GM19324 (cell line): Measurements from ENCODE around the gene PGS1.

Source experiments
- ATAC-seq: cut with Tn5 transposase; IDR thresholded peaks from one replicate; pipeline ENCODE4 v1.9.1; 2021; ENCODE audit warnings: mild to moderate bottlenecking, moderate library complexity; ENCODE audit not compliant: unreplicated experiment, low FRiP score

PGS1 gene

DNA sequence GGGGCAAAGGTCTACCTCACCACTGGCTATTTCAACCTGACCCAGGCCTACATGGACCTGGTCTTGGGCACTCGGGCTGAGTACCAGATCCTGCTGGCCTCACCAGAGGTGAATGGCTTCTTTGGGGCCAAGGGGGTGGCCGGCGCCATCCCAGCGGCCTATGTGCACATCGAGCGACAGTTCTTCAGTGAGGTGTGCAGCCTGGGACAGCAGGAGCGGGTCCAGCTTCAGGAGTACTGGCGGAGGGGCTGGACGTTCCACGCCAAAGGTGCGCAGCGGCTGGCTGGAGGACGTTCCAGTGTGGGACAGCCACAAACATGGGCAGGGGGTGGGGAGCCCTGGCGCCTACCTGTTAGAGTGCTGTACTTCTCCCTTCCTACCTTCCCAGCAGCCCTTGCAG, 25.4 kb downstream of the PGS1 start:
- no peak for ATAC-seq

DNA sequence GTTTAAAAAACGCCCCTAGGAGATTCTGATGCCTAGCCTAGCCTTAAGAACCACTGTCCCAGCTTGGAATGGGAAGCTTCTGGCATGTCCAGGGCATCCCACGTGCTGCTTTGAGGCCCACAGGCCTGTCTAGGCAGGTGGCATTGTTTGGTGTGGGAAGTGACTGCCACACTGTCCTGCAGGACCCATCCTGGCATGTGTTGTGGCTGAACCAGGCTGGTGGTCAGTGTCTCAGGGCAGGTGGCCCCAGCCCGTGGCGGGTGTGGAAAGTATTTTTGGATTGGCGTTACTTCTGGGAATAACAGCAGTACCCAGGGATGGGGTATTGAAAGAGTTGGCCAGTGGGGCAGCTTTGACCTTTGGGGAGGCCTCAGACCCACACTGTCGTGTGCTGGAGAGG, 27.9 kb downstream of the PGS1 start:
- ATAC-seq = no peak

DNA sequence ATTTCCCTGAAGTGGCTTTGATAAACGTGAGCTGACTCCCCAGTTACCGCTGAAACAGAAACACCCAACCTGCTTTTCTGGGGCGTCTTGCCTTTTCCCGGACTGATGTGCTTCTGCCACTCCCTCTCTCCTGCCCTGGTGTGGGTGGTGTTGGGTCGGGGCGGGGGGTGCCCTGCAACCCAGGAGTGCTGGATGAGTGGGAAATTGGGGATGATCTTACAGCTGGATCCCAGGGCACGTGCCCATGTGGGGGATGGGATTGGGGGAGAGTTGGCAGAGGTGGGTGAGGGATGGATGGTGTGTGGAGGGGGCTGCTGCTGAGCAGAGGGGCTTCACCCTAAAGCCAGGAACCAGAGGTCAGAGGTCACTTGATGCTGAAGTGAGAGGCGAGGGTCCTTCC, 28.5 kb downstream of the PGS1 start:
- no peak for ATAC-seq

- no peak for ATAC-seq
Observed at GRCh38 chr17:78407387-78408000, 29.0 kb downstream of the PGS1 start.

GRCh38 chr17:78408476-78409050, 30.1 kb downstream of the PGS1 start:
- no peak for ATAC-seq

GRCh38 chr17:78409191-78409928, 30.9 kb downstream of the PGS1 start:
- no peak for ATAC-seq

DNA sequence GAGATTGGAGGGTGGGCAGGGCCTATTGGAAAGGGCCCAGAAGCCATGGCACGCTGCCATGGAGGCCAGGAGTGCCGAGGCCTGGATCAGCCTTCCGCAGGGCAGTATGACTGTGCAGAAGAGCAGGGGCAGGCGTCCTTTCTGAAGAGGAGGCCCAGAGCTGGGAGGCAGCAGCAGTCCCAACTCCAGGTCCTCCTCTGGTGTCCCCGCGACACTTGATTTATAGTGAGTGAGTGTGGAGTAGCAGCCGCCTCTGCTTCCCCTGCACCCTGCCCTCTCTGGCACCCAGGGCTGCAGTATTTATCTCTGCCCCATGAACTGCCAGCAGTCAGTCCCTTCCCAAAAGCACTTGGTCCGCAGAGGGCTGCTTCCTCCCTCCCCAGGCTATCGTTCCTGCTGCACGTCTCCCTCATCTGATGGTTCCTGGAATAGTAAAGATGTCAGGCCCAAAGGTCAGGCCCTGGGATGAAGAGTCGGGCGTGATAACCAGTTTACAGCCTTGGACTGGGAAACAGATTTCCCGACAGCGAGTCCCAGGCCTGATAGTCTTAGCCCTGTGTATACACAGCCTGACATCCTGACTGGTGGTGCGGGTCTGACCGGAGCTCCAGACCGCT, 32.9 kb downstream of the PGS1 start:
- ATAC-seq = no peak

- ATAC-seq = no peak
Observed at GRCh38 chr17:78412403-78412802, 34.0 kb downstream of the PGS1 start.

- no peak for ATAC-seq
Observed at GRCh38 chr17:78414178-78415162, 36.0 kb downstream of the PGS1 start.

DNA sequence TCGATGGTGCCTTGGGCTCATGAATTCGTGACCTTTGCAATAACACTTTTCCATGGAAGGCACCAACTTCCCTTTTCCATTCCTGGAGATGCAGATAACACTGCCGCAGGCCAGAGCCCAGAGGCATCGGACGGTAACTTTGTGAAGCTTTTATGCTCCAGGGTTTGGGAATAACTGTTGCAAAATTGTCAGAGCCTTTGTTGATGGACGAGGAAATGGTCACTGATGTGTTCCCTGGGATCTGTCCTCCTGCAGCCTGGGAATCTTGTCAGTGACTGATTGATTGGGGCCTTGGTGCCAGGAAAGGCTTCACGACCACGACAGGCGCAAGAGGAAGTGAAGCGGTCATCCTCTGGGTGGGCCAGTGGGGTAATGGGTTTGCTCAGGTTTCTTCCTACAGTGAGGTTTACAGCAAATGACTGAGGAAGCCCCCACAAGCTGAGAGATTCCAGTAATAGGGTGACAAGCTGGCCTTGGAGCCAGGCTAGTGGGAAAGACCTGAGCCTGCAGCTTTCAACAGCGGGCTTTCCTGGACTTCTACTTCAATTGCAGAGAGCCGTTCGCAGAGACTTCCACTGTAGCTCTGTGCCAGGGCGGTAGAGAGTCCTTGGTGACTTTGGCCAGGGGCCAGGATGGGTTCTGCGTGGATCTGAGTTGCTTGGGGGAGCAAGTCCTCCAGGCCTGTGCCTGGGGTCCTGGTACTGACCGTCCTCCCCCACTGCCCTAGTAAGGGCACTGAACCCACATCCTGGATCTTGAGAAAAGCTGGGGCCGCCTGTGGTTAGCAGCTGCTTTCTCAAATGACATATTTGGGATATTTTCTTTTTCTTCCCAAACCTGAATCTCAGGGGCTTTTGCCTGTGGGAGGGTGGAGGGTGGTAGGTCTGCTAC, 37.6 kb downstream of the PGS1 start:
- no peak for ATAC-seq

DNA sequence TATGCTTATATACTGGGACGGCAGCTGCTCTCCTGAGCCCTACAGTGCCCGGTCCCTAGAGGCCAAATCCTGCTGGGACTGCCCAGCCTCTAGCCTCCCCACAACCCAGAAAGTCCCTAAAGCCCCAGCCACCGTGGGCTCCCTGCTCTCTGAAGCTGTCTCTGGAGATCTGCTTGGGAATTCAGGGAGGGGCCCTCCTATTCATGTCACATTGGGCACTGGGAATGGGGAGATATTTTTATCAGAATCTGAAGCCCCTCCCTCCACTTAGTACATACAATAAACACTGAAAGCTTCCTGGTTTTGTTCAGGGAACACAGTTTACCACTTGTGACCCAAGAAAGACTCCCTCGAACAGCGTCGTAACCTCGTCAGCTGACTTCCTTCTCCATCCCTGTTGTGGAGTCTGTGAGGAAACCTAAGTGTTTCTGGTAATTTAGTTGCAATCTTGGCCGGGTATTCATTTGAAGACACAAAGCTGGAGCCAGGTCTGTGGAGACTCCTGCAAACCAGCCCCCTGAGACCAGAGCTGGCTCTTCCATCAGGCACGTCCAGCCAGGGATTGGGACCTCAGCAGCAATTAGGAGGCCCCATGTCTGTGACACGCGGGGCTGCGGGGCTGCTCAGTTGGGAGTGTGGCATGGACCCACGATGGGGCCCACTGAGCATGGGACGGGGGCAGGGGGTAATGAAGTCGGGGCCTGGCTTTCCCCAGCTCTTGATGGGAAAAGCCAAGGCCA, 38.5 kb downstream of the PGS1 start:
- no peak for ATAC-seq

GRCh38 chr17:78417531-78417909, 39.1 kb downstream of the PGS1 start:
- no peak for ATAC-seq

DNA sequence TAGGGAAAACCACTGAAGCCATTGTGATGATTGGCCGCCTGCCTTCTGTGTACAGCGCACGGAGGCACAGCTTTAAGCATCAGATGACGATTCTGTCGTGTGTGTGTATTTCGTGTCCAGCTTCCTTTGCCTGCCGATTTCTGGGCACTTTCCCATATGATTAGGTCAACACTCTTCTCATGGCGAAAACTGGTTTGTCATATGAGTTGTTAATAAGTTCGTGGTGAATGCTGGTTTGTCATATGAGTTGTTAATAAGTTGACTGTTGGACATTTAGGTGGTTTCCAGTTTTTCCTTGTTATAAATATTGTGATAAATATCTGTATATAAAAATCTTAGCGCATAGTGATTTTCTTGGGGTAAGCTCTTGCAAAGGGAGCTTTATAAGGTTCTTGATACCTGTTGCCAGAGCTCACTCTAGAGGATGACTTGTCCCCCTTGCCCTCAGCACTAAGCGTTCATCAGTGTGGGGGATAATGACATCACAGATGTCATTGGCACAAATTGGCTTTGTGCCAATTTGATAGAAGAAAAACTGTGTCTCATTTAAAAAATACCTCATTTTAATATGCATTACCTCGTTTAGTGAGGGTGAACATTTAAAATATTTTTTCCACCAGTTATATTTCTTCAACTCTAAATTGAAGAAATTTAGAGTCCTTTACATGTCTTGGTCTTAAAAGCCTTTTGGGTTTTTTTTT, 40.0 kb downstream of the PGS1 start:
- ATAC-seq = no peak

- no peak for ATAC-seq
Observed at GRCh38 chr17:78419970-78420815, 41.7 kb downstream of the PGS1 start.

GRCh38 chr17:78421084-78421533, 42.7 kb downstream of the PGS1 start:
- no peak for ATAC-seq

GRCh38 chr17:78421534-78422266, 43.3 kb downstream of the PGS1 start:
- ATAC-seq = no peak

GRCh38 chr17:78422267-78422605, 43.8 kb downstream of the PGS1 start:
- no peak for ATAC-seq
